C1 segment of cervical spinal cord (tissue), 14 donors: ENCODE results near the gene STRIP1.

ENCODE experiments used
- DNase-seq, 14 donors: peaks; one replicate each; lab custom pipeline; 2025; lab: John Stamatoyannopoulos, UW

STRIP1 gene, protein sequence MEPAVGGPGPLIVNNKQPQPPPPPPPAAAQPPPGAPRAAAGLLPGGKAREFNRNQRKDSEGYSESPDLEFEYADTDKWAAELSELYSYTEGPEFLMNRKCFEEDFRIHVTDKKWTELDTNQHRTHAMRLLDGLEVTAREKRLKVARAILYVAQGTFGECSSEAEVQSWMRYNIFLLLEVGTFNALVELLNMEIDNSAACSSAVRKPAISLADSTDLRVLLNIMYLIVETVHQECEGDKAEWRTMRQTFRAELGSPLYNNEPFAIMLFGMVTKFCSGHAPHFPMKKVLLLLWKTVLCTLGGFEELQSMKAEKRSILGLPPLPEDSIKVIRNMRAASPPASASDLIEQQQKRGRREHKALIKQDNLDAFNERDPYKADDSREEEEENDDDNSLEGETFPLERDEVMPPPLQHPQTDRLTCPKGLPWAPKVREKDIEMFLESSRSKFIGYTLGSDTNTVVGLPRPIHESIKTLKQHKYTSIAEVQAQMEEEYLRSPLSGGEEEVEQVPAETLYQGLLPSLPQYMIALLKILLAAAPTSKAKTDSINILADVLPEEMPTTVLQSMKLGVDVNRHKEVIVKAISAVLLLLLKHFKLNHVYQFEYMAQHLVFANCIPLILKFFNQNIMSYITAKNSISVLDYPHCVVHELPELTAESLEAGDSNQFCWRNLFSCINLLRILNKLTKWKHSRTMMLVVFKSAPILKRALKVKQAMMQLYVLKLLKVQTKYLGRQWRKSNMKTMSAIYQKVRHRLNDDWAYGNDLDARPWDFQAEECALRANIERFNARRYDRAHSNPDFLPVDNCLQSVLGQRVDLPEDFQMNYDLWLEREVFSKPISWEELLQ

DNA sequence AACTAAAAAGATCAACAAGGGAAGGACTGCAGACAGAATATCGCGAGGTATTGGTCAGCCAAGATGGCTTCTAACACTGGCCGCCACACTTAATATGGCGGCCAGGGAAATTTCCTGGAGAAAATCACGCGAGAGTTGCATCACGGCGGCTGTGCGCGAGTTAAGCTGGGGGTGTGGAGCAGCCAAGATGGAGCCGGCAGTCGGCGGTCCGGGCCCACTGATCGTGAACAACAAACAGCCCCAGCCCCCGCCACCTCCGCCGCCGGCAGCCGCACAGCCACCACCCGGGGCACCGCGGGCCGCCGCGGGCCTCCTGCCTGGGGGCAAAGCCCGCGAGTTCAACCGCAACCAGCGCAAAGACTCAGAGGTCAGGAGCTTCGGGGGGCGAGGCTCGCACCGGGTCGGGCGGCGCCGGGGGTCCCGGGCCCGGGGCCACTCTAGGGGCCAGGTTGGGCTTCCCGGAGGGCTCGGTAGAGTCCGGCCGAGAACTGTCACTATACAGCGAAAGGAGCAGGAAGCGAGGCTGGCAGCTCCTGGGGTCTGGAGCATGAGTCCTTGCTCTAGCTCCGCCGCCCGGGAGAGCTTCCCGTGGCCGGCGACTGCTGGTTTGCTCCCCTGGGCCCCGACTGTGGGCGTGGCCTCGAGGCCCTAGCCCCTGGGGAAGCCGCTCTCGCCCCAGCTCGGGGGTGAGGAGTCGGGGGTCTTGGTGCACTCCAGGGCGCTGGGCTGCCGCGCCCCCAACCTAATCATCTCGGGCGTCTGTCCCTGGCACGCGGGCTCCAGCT, at the start of gene STRIP1:
STRIP1 (plus strand) TSS at position 174 of the 785 bp plus-strand sequence; CDS start at position 188, 14 bp downstream.
- peak in 13 of 14 donors; percentile 34 to 88 (median 81) for DNase-seq

DNA sequence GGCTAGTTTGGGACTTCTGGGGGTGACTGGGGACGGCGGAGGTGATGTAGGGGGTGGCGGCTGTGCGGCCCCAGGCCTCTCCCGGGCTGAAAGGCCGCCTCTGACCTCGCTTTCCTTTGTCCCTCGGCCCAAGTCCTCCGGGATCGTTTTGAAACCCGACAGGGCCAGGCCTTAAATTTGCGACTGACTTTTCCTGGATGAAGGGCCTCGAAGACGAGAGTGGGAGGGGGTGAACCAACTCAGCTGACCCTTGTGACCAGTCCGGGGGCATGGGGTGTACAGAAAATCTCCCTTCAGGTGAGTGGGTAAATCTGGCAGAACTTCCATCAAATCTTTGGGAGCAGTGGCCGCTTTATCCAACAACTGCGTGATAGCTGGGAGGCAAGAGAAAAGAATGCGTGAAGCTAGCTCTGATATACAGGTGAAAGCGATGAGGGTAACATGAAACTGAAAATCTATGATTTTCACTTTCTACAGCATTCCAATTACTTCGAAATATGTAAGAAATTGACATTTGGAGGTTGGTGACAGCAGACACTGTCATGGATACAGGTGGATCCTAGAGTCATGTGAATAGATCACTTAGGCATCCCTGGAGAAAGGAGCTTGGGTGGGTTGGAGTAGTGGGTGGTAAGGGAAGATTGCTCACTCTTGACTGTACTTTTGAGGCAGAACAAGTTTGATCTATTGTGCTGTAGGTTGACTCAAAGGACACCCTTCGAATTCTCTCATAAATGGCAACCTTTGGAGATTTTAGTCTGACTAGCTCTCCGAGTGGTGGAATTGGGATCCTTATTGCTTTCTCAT, 49.0 kb upstream of the STRIP1 start:
- peak in 1 of 14 donors; percentile 46 for DNase-seq

DNA sequence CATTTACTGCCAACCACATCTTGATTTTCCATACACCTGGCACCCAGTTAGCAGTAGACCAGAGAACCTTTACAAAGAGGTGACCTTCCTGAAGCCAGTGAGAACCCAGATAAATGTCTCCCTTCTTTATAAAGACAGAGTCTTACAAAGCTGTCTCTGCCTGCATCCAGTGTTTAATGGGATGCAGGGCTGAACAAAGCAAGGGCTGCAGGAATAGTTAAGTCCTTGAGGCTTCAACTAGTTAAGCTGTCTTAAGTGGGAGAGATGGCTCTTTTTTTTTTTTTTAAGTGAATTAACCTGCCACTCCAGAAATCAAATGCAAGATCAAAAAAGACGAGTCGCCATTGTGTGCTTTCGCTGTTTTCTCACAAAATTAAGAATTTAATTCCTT, 48.4 kb upstream of the STRIP1 start:
- DNase-seq, result no peak

DNA sequence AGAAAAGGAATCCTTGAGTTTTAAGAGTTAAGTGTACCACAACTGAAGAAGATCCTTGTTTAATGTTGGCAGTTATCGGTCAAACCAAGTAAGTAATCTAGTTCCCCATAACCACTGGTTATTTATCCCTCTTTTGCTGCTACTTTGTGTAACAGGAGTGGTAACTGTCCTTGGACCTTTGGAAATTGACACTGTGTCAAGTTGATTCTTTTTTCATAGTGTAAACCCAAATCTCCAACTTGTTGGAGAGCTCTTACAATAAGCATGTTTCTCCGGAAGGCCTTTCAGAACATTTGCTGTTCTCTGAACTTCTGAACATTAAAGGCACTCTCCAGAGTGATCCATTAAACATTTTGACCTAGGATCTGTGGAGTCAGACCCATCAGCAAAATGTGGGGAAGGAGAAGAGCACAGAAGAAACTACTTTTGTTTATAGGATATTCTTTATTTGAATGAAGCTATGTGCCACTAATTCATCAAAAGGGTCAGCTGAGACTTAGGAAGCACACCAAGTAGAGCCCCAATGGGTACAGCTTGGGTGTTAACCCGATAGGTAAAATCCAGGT, 46.0 kb upstream of the STRIP1 start:
- no peak for DNase-seq

DNA sequence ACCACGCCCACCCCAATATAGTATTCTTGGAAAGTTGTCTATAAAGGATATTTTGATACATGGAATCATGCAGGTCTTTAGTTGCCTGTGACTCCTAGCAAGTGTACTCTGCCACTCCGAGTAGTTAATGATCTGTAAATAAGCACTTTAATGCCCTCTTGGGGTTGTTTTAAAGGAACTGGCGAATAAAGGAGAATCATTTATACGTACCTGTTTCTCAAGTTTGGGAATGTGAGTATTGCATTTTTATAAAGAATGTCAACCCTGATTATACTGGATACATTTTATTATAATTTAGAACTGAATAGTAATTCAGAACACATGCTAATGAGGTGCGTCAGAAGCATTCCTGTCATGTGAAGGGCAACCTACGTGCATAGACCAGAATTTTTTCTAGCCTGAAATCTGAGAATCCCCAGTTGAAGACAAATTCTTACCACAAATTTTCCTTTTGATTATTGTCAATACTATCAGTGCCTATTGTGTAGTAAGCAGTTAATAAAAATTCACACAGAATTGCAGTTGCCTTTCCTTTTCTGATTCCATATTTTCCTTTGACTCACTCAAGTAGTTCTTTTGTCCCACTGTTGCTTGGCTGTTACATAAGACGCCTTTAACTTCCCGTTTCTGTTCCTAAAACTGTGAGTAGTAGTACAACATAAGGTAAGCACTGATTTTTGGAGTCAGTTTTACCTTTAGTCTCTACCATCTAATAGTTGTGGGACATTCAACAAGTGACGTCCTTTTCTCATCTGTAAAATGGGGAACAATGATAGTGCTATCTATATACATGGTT, 44.7 kb upstream of the STRIP1 start:
- DNase-seq, result no peak

DNA sequence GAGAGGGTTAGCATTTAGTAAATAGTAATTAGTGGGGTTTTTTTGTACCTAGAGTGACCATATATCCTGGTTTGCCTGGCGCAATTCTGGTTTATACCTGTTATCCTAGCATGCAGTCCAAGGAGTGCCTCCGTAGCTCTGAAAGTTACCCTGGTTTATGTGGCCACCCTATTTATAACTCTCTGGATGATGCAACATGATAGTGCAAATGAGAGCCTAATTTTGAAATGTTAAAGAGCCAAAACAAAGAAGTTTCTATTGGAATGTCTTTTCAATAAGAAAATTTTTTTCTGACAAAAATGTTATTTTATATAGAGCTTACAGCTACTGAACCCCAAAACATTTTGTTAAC, 44.1 kb upstream of the STRIP1 start:
- no peak for DNase-seq

DNA sequence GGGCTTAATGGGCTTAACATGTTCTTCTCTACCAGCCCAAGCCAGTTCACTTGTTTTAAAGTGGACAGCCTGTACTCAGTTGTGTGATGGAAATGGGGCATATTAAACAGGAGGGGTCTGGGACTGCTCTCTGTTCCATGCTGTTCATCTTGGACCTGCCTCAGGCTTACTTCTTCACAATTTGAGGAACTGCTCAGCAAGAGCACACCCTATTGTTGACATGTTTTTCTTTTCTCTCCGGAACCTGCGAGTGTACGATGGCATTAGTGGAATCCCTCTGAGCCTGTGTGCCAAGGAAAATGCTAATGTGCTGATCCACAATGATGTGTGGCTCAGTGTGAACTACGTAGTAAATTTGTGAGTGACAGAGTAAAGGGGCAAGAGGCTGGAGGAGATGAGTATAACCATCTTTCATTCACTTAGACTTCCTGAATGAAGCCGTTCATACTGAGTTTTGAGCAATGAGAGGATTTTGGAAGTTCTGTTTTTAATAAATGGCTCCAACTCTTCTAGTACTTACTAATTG, 43.0 kb upstream of the STRIP1 start:
- no peak for DNase-seq

DNA sequence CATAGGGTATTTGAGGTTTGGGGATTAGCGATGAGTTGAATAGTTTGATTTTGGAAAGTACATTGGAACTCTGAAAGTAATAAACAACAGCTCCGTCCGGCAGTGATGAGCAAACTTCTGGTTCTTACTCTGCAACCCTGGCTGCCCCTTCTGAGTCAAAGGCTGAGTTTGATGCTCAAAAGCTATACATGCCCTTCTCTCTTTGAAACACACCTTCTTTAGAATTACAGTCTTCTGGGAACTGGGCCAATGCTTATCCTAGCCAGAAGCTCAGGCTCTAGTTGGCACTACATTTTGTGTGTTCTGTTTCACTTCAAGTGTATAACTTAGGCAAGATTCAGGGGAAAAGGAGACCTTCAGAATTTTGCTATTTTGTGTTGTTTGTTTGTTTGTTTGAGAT, 40.5 kb upstream of the STRIP1 start:
- peak in 2 of 14 donors; percentile 13 to 30 for DNase-seq

DNA sequence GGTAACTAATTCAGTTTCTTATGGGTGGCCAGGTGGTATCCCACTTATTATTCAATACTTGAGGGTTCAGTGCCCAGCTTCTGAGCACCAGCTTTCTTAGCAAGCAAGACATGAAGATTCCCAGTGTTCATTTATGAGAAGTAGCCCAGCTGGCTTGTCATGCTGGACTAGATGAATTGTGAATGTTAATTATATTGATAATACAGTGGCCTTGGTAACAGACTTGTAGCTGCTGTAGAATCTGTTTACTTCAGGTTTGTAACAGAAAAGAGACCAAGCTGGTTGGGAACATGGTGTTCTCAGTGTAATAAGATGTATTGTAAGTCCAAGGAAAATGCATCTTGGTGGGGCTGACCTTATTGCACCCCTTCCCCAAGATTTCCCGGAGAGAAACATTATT, 39.8 kb upstream of the STRIP1 start:
- DNase-seq, result peak in 2 of 14 donors; percentile 21 to 45

DNA sequence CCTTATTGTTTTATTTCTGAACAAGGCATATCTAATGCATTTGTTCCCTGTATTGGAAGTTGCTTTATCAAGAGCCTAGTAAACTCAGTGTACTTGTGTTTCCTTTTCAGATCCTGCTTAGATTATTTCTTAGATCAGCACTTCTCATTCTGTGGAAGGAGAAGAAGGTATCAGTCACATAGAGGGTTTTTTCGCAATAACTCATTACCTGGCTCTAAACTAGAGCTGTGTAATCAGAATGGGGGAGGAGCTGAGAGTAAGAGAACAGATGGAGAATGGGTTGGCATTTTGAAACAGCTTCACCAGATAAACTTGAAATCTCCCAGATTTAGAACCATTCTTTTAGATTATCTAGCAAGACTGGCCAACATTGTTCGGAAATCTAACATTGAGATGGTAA, 38.9 kb upstream of the STRIP1 start:
- DNase-seq, result peak in 1 of 14 donors; percentile 52

DNA sequence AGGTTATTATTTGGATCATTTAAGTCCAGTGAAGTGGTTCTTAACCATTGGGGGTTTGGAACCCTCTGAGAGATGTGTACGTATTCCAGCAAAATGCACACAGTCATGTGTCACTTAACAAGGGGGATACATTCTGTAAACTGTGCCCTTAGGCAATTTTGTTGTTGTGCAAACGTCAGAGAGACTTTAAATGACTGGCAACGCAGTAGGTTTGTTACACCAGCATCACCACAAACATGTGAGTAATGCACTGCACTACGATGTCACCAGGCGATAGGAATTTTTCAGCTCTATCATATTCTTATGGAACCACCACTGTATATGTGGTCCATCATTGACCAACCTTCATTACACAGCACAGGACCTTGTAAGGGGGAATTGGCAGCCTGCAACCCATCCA, 37.9 kb upstream of the STRIP1 start:
- no peak for DNase-seq

DNA sequence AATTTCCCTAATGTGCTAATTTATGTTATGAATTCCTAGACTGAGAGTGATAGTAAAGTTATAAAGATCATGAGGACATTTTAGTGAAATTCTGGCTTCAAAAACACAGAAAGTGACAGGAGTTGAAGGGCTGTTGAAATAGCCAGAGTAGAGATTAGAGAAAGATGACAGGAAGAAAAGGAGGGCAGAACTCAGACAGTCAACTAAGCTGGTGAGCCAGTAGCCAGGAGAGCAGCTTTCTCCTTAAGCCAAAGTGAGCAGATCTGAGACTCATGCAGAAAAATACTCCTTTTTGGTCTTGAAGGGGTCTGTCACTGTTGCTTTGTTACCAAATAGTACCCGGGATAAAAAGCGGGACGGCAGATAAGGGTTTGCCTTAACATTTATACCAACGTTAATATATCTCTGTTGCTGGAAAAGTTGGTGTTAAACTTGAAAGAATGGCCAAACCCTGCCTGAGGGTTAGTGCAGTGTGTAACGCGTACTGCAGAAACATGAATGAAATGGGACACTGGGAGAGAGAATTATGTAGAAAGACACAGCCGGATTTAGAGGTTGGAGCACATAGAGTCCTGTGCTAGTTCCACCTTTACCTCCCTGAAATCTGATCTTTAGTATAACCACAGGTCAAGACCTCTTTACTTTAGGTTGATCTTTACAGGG, 37.1 kb upstream of the STRIP1 start:
- DNase-seq, result no peak

DNA sequence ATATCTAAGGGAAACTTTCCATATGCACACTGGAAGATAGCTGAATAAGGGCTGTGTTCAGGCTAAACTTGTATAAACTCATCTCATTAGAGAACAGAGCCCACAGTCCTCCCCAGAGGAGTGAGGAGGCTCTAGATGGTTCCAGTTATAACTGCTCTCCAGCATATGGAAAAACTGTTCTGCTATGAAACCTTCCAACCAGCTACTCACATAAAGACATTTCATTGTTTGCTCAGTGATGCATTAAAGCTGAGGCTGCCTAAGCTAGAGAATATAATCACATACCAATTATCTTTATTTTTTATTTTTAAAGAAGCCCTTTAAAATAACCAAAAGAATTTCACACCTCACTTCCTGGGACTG, 36.6 kb upstream of the STRIP1 start:
- no peak for DNase-seq

DNA sequence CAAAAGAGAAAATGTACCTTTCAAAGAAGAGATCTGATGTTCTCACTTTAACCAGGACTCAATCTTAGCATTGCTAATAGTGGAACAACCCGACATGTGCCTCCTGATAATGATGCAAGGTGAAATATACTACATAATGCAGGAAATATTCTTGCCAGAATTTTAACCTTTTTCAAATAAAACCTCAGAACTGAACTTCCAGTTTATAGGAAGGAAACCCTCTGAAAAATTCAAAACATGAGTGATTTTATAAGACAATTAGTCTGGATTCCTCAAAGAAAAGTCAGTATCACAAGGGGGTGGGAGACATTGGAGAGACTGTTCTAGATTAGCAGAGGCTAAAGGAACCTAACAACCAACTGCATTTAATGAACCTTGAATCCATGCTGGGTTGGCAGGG, 31.7 kb upstream of the STRIP1 start:
- DNase-seq, result no peak

DNA sequence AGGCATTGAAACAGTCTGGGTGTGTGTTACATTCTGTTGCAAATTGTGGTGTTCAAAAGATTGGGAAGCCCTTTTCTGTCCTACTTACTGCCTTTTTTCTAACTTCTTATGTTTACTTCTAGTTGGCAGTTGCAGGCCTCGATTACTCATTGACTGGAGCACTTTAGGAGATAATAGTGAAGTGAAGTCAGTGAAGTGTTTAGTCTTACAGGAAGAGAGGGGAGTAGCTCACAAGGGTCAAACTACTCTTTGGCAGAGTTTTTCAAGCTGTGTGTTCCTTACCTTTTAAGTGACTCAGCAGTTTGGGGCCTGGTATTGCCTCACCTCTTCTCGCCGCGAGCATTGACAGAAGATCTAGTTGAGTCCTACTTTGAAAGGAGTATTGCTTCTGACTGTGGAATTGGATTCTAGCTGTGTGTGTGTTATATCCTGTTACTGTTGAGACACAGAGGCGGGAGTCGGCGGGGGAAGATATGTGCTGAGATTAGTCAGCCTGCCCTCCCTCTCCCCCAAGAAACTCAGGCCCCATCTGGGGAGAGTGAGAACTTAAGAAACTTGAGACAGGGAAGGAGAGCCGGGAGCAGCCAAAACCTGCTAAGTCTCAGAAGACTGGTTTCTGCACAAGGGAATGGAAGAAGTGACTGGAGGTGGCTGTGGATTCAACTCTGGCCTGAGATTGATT, 30.5 kb upstream of the STRIP1 start:
- peak in 2 of 14 donors; percentile 30 to 49 for DNase-seq

DNA sequence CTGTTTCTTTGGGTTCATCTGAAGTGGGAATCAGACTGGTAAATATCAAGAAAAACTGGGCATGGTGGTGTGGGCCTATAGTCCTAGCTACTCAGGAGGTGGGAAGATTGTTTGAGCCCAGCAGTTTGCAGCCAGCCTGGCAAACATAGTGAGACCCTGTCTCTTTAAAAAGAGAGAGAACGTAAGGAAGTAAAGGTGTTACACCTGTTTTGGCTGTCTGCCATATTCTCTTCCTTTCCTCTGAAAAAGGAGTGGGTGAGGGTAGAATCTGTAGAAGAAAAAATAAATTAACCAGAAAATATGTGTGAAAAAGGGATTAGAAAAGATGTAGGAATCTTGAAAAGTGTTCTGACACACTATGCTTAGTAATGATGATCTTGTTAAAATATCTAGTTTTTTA, 29.8 kb upstream of the STRIP1 start:
- no peak for DNase-seq

DNA sequence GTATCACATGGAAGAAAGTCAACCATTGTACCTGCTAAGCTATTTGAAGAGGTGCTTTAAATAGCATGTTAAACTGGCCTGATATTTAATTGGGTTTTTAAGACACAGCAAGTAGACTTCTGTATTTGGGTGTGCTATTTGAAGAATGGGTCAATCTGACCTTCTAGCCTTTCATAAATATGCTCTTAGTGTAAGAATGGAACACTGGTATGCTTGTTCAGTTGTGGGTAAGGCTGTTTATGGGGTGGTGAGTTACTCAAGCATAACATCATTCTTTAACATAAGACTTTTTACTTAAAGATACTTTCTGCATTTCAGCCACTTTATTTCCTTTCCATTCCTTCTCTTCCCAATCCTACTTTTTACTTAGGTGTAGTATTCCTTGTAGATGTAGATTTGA, 28.5 kb upstream of the STRIP1 start:
- DNase-seq, result no peak

DNA sequence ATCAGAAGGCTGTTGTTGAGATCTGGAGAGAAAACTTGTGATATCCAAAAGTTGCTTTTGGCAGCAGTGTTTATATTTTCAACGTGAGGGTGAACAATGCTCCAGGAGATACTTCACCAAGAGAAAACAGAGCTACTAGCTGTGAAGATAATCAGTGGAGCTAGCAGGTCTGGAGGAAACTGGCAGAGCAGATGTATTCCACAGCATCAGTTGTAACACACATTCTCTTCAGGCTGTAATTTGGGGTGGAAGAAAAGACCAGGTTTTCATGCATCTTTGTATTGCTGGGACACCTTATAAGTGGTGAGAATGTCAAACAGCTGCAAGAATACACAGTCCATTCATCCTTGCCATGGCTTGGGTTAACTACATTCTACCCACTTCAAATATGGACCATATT, 27.9 kb upstream of the STRIP1 start:
- peak in 1 of 14 donors; percentile 66 for DNase-seq
